HT-29 (cell line): ENCODE results near the gene OTC. TPM values are rescaled to one million over a fixed set of nuclear protein-coding genes. Genes with fewer than 3 reads are reported as not detected.

Experiments
- DNase-seq: peaks from one replicate; pipeline ENCODE4 v3.0.0-alpha.2; 2015; ENCODE audit warnings: low spot score
- small RNA-seq: library from RNA; depleted of rRNA; stranded (forward); fragments of <200 nt; gene quantifications from one replicate; pipeline ENCODE3, GENCODE V24; 2014
- total RNA-seq: library from RNA; depleted of rRNA; stranded (reverse); fragments of >200 nt; shearing (Covaris generic); gene quantifications from 2 replicates; pipeline ENCODE4 v1.2.3, GENCODE V29; 2014; rRNA removed

The OTC gene
- total RNA-seq, 1 experiment from 2014 or later = not detected

DNA sequence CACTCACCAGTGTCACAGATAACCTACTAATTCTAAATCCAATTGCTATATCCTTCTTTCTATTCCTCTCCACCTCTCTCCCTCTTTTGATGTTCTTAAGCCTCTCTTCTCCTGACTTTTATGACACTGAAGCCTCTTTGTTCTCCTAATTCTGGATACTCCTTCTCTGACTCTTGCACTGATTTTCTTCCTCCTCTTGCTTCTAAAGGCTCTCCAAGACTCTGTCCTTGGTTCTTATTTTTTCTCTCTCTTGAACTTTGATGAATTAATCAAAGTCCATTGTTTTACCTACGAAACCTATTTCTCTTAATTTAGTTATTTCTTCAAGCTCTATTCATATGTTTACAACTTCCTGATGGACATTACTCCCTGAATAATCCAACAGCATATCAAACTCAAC, 113.3 kb downstream of the OTC start:
- no peak for DNase-seq

DNA sequence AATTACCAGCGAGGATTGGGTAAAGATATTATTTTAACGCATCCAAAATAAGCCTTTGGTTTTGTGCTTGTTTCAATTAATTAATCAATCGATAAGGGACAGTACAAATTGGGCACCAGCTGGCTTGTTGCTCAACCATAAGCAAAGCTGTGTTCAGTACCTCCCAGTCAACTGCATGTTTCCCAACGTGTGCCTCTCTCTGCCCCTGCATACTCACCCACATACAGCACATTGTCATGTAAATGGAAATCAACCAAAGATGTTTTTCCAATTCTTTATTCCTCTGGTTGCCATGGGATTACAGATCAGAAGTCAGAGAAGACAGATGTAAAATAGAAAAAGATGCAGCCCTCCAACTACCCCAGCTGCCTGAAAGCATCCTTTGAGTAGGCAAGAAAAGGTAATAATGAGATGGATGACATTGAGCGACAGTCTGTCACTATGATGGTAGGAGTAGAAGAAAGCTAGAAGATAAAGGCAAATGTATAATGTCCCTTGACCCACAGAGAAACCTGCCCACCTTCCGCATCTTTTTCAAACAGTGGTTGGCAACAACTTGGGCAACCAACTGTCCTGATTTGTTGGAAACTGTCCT, 116.3 kb downstream of the OTC start:
- no peak for DNase-seq

Small RNAs within 50 kb of the gene (small RNA-seq; reads per million reads assigned to genes)
- not detected for gene RF00322

Other genes with a start within 250 kb of the OTC start
- gene SRPX, start 131.7 kb upstream of the OTC start, total RNA-seq = not detected in 2 replicates
- 3.9 and 5.7 TPM in 2 replicates for gene RPGR, start 25.1 kb upstream of the OTC start, total RNA-seq
- not detected in 2 replicates for gene TSPAN7, start 208.9 kb downstream of the OTC start, total RNA-seq